Measurements from ENCODE around the gene ISCA1. TPM values are rescaled to one million over a fixed set of nuclear protein-coding genes. Genes with fewer than 3 reads are reported as not detected.
A peak's percentile ranks its signal among the peaks of the same experiment; 100 is the strongest.

The ISCA1 gene
- polyA plus RNA-seq (2012; ENCODE audit: low read depth, missing spikeins), result 13.4 TPM

GRCh38 chr9:86282077-86282978 is at the start of gene ISCA1:
TSS of gene ISCA1 (minus strand) at chr9:86282538. CDS start at chr9:86282458, 80 bp downstream.
- TF ChIP-seq POU2F2 (IDR thresholded peaks at IDR 0.05; ENCODE audit: low read depth, low read length), result peak; percentile 48; the same call in 1 of the 2 replicates
- TF ChIP-seq TAF1 (IDR thresholded peaks at IDR 0.05; ENCODE audit: low read depth, low read length), result peak; percentile 84
- TF ChIP-seq POLR2A (IDR thresholded peaks at IDR 0.05; ENCODE audit: low read depth, low read length), result peak; percentile 70; the same call in 1 of the 2 replicates
- no peak for TF ChIP-seq PAX5 (IDR thresholded peaks at IDR 0.05; ENCODE audit: insufficient read depth, low read length, severe bottlenecking)
- DNase-seq (ENCODE audit: insufficient read length, low spot score) (peak; percentile 78), FAIRE-seq (peak; percentile 91)

- DNase-seq (ENCODE audit: insufficient read length, low spot score) (no peak), FAIRE-seq (no peak)
- TF ChIP-seq PAX5 (IDR thresholded peaks at IDR 0.05; ENCODE audit: insufficient read depth, low read length, severe bottlenecking), result no peak
- TF ChIP-seq TAF1 (IDR thresholded peaks at IDR 0.05; ENCODE audit: low read depth, low read length), result no peak
- TF ChIP-seq POLR2AphosphoS5 (IDR thresholded peaks at IDR 0.05; ENCODE audit: low read depth, low read length), result no peak
- no peak for TF ChIP-seq POU2F2 (IDR thresholded peaks at IDR 0.05; ENCODE audit: low read depth, low read length)
- TF ChIP-seq POLR2A (IDR thresholded peaks at IDR 0.05; ENCODE audit: low read depth, low read length), result no peak
- TF ChIP-seq SPI1 (IDR thresholded peaks at IDR 0.05; ENCODE audit: low read depth, low read length), result no peak
Measured at GRCh38 chr9:86330186-86330585, 47.8 kb upstream of the ISCA1 start.

- no peak for TF ChIP-seq POU2F2 (IDR thresholded peaks at IDR 0.05; ENCODE audit: low read depth, low read length)
- no peak for FAIRE-seq
- DNase-seq (ENCODE audit: insufficient read length, low spot score), result no peak
Measured at GRCh38 chr9:86329649-86330048, 47.3 kb upstream of the ISCA1 start.

- TF ChIP-seq PAX5 (IDR thresholded peaks at IDR 0.05; ENCODE audit: insufficient read depth, low read length, severe bottlenecking), result no peak
- no peak for TF ChIP-seq TAF1 (IDR thresholded peaks at IDR 0.05; ENCODE audit: low read depth, low read length)
- TF ChIP-seq POU2F2 (IDR thresholded peaks at IDR 0.05; ENCODE audit: low read depth, low read length), result no peak
- no peak for TF ChIP-seq SPI1 (IDR thresholded peaks at IDR 0.05; ENCODE audit: low read depth, low read length)
- TF ChIP-seq POLR2A (IDR thresholded peaks at IDR 0.05; ENCODE audit: low read depth, low read length), result no peak
- no peak for TF ChIP-seq POLR2AphosphoS5 (IDR thresholded peaks at IDR 0.05; ENCODE audit: low read depth, low read length)
- DNase-seq (ENCODE audit: insufficient read length, low spot score) (no peak), FAIRE-seq (no peak)
Measured at GRCh38 chr9:86328156-86328555, 45.8 kb upstream of the ISCA1 start.

- no peak for FAIRE-seq
- TF ChIP-seq POLR2A (IDR thresholded peaks at IDR 0.05; ENCODE audit: low read depth, low read length), result no peak
- no peak for TF ChIP-seq PAX5 (IDR thresholded peaks at IDR 0.05; ENCODE audit: insufficient read depth, low read length, severe bottlenecking)
- no peak for TF ChIP-seq TAF1 (IDR thresholded peaks at IDR 0.05; ENCODE audit: low read depth, low read length)
- no peak for TF ChIP-seq POLR2AphosphoS5 (IDR thresholded peaks at IDR 0.05; ENCODE audit: low read depth, low read length)
- no peak for TF ChIP-seq POU2F2 (IDR thresholded peaks at IDR 0.05; ENCODE audit: low read depth, low read length)
- no peak for TF ChIP-seq SPI1 (IDR thresholded peaks at IDR 0.05; ENCODE audit: low read depth, low read length)
- no peak for DNase-seq (ENCODE audit: insufficient read length, low spot score)
Measured at GRCh38 chr9:86326536-86326935, 44.2 kb upstream of the ISCA1 start.

GRCh38 chr9:86324901-86325300 is 42.6 kb upstream of the ISCA1 start:
- no peak for TF ChIP-seq PAX5 (IDR thresholded peaks at IDR 0.05; ENCODE audit: insufficient read depth, low read length, severe bottlenecking)
- TF ChIP-seq SPI1 (IDR thresholded peaks at IDR 0.05; ENCODE audit: low read depth, low read length), result no peak
- TF ChIP-seq TAF1 (IDR thresholded peaks at IDR 0.05; ENCODE audit: low read depth, low read length), result no peak
- no peak for TF ChIP-seq POU2F2 (IDR thresholded peaks at IDR 0.05; ENCODE audit: low read depth, low read length)
- TF ChIP-seq POLR2AphosphoS5 (IDR thresholded peaks at IDR 0.05; ENCODE audit: low read depth, low read length), result no peak
- TF ChIP-seq POLR2A (IDR thresholded peaks at IDR 0.05; ENCODE audit: low read depth, low read length), result no peak
- FAIRE-seq (no peak), DNase-seq (ENCODE audit: insufficient read length, low spot score) (no peak)

- FAIRE-seq, result peak; percentile 61
- TF ChIP-seq TAF1 (IDR thresholded peaks at IDR 0.05; ENCODE audit: low read depth, low read length), result no peak
- no peak for TF ChIP-seq POLR2AphosphoS5 (IDR thresholded peaks at IDR 0.05; ENCODE audit: low read depth, low read length)
- no peak for TF ChIP-seq SPI1 (IDR thresholded peaks at IDR 0.05; ENCODE audit: low read depth, low read length)
- no peak for TF ChIP-seq POU2F2 (IDR thresholded peaks at IDR 0.05; ENCODE audit: low read depth, low read length)
- no peak for TF ChIP-seq POLR2A (IDR thresholded peaks at IDR 0.05; ENCODE audit: low read depth, low read length)
- no peak for TF ChIP-seq PAX5 (IDR thresholded peaks at IDR 0.05; ENCODE audit: insufficient read depth, low read length, severe bottlenecking)
- no peak for DNase-seq (ENCODE audit: insufficient read length, low spot score)
Measured at GRCh38 chr9:86324308-86324707, 42.0 kb upstream of the ISCA1 start.

GRCh38 chr9:86322973-86323644 is 40.8 kb upstream of the ISCA1 start:
- TF ChIP-seq POLR2A (IDR thresholded peaks at IDR 0.05; ENCODE audit: low read depth, low read length), result no peak
- no peak for TF ChIP-seq POU2F2 (IDR thresholded peaks at IDR 0.05; ENCODE audit: low read depth, low read length)
- no peak for TF ChIP-seq SPI1 (IDR thresholded peaks at IDR 0.05; ENCODE audit: low read depth, low read length)
- TF ChIP-seq POLR2AphosphoS5 (IDR thresholded peaks at IDR 0.05; ENCODE audit: low read depth, low read length), result no peak
- no peak for TF ChIP-seq PAX5 (IDR thresholded peaks at IDR 0.05; ENCODE audit: insufficient read depth, low read length, severe bottlenecking)
- no peak for DNase-seq (ENCODE audit: insufficient read length, low spot score)
- FAIRE-seq, result no peak

GRCh38 chr9:86321373-86321772 is 39.0 kb upstream of the ISCA1 start:
- FAIRE-seq (no peak), DNase-seq (ENCODE audit: insufficient read length, low spot score) (no peak)
- no peak for TF ChIP-seq PAX5 (IDR thresholded peaks at IDR 0.05; ENCODE audit: insufficient read depth, low read length, severe bottlenecking)

GRCh38 chr9:86318187-86318586 is 35.8 kb upstream of the ISCA1 start:
- TF ChIP-seq SPI1 (IDR thresholded peaks at IDR 0.05; ENCODE audit: low read depth, low read length) (no peak), POLR2A (IDR thresholded peaks at IDR 0.05; ENCODE audit: low read depth, low read length) (no peak), POLR2AphosphoS5 (IDR thresholded peaks at IDR 0.05; ENCODE audit: low read depth, low read length) (no peak), POU2F2 (IDR thresholded peaks at IDR 0.05; ENCODE audit: low read depth, low read length) (no peak)
- DNase-seq (ENCODE audit: insufficient read length, low spot score) (no peak), FAIRE-seq (no peak)
